K562 (cell line): Measurements from ENCODE around the gene MACROD2. TPM values are rescaled to one million over a fixed set of nuclear protein-coding genes. Genes with fewer than 3 reads are reported as not detected.

ENCODE experiments used
- ATAC-seq: fragments of 200-7000 bp; cut with Tn5 transposase; 3 replicates; pipeline ENCODE4 v1.9.1; 2020; ENCODE audit warnings: moderate library complexity
- BruUV-seq: library from RNA; stranded (reverse); fragments of 400-500 nt; replicated peaks from 2 replicates; lab custom pipeline; 2021; lab: Mats Ljungman, UMichigan
- CTCF ChIA-PET: fragments of 300-600 bp; formaldehyde crosslinking; extraction: SDS; loops from one replicate; lab custom pipeline; 2021; ENCODE audit warnings: low intra/inter-chr PET ratio; lab: Yijun Ruan, JAX
- POLR2A ChIA-PET: fragments of 300-600, 350-650 bp; sonication (Branson Sonifier 250); formaldehyde crosslinking; extraction: SDS; loops from one replicate; lab custom pipeline; 2021; ENCODE audit warnings: antibody characterized with exemption, inconsistent platforms; lab: Yijun Ruan, JAX
- DNase-seq, 4 experiments: peaks; one replicate each; pipeline versions ENCODE4 v3.0.0 to v3.0.0-alpha.2; 2011 to 2018; ENCODE audit warnings: low spot score in 3 of 4, mixed read lengths in 3 of 4; ENCODE audit errors: extremely low read depth in 1 of 4
- FAIRE-seq: peaks from 2 replicates; lab custom pipeline; 2011; peaks lifted over from hg19 to GRCh38; lab: Jason Lieb, UNC
- H2AFZ ChIP-seq: 2 replicates; pipeline ENCODE4 v1.6.0; 2011; ENCODE audit warnings: low read depth, low read length, control low read depth, inconsistent platforms
- H3K27ac ChIP-seq: fragments of 200-600 bp; 3 replicates; pipeline ENCODE4 v1.8.0; 2011; ENCODE audit warnings: low read depth, mild to moderate bottlenecking, control low read depth, inconsistent platforms, low read length, moderate library complexity, mixed read lengths; ENCODE audit errors: extremely low read depth
- H3K27me3 ChIP-seq, 2 experiments: fragments of 300-600 bp in 1 of 2; 2 replicates in 1 of 2; 3 replicates in 1 of 2; pipeline versions ENCODE4 v1.6.0 to v1.8.0; 2011; ENCODE audit warnings: inconsistent platforms in 2 of 2, low read length in 2 of 2, mild to moderate bottlenecking in 1 of 2, mixed read lengths in 1 of 2, moderate library complexity in 1 of 2; ENCODE audit not compliant: control insufficient read depth in 2 of 2, insufficient read depth in 2 of 2
- H3K36me3 ChIP-seq: fragments of 300-600 bp; 3 replicates; pipeline ENCODE4 v1.8.0; 2011; ENCODE audit warnings: mild to moderate bottlenecking, low read length, inconsistent platforms; ENCODE audit not compliant: control insufficient read depth, insufficient read depth
- H3K4me1 ChIP-seq, 2 experiments: fragments of 200-600 bp in 1 of 2; replicated peaks in 1 of 2; 2 replicates in 1 of 2; 3 replicates in 1 of 2; pipeline versions ENCODE4 v1.5.1 to v1.8.0; 2011; ENCODE audit warnings: inconsistent platforms in 2 of 2, low read length in 2 of 2, mild to moderate bottlenecking in 1 of 2, mixed read lengths in 1 of 2, moderate library complexity in 1 of 2; ENCODE audit not compliant: control insufficient read depth in 2 of 2, insufficient read depth in 2 of 2
- H3K4me2 ChIP-seq: 2 replicates; pipeline ENCODE4 v1.6.1; 2011; ENCODE audit warnings: low read length, control low read depth, inconsistent platforms, mixed read lengths; ENCODE audit not compliant: insufficient read depth
- H3K4me3 ChIP-seq: fragments of 200-600 bp; sonication (generic), shearing (Covaris generic); 2 replicates; pipeline ENCODE4 v1.5.1; 2016; ENCODE audit warnings: control low read depth, inconsistent platforms
- H3K79me2 ChIP-seq: fragments of 200-600 bp; 3 replicates; pipeline ENCODE4 v1.8.0; 2011; ENCODE audit warnings: low read length, inconsistent platforms; ENCODE audit not compliant: control insufficient read depth, insufficient read depth
- H3K9ac ChIP-seq, 2 experiments: 2 replicates each; pipeline versions ENCODE4 v1.6.0 to v1.6.1; 2011; ENCODE audit warnings: low read depth in 2 of 2, low read length in 2 of 2, control low read depth in 1 of 2, inconsistent platforms in 1 of 2, mild to moderate bottlenecking in 1 of 2, mixed read lengths in 1 of 2; ENCODE audit not compliant: insufficient read depth in 1 of 2
- H3K9me1 ChIP-seq: one replicate; pipeline ENCODE4 v1.6.0; 2011; ENCODE audit warnings: inconsistent platforms, mild to moderate bottlenecking, low read length, moderate library complexity; ENCODE audit not compliant: control insufficient read depth, insufficient read depth
- H3K9me3 ChIP-seq: replicated peaks from 2 replicates; pipeline ENCODE4 v1.5.1; 2011; ENCODE audit warnings: low read depth, low read length, inconsistent platforms; ENCODE audit not compliant: control insufficient read depth, insufficient read depth
- H4K20me1 ChIP-seq: replicated peaks from 2 replicates; pipeline ENCODE4 v1.6.1; 2011; ENCODE audit warnings: low read length, inconsistent platforms, mixed read lengths; ENCODE audit not compliant: control insufficient read depth, insufficient read depth
- CHD2 ChIP-seq: IDR thresholded peaks from 2 replicates; pipeline ENCODE4 v1.6.1; 2011; ENCODE audit warnings: low read depth, low read length
- CHD7 ChIP-seq: fragments of 200-600 bp; sonication (generic); IDR thresholded peaks from one replicate; pipeline ENCODE4 v1.6.1; 2012; ENCODE audit warnings: mild to moderate bottlenecking, low read depth, low read length, inconsistent platforms
- ERF ChIP-seq: fragments of 450-650 bp; formaldehyde crosslinking; IDR thresholded peaks from 2 replicates; pipeline ENCODE4 v1.4.0; 2020; ENCODE audit warnings: mild to moderate bottlenecking, mixed read lengths
- ZNF77 ChIP-seq: fragments of 250-450 bp; sonication (Bioruptor Pico); IDR thresholded peaks from 2 replicates; pipeline ENCODE4 v1.5.0; 2020
- WGBS: fragments of 100-300 bp; shearing (Covaris generic); methylation state at CpG from one replicate; pipeline ENCODE4 v1.1.6; 2016; ENCODE audit warnings: low coverage, mixed read lengths; ENCODE audit not compliant: insufficient coverage; ENCODE audit errors: missing lambda C conversion rate; 5-methylcytosine and 5-hydroxymethylcytosine counted together
- in situ Hi-C: fragments of 300-500 bp; cut with MboI; formaldehyde crosslinking; loops from 4 replicates; pipeline ENCODE4 v1.15.0; 2018; ENCODE audit warnings: inconsistent platforms, mixed read lengths
- intact Hi-C: fragments of 100-400 bp; cut with micrococcal nuclease; formaldehyde crosslinking; loops from 2 replicates; pipeline ENCODE4 v1.14.2; 2022
- polyA plus RNA-seq, 8 experiments: library from polyadenylated mRNA; depleted of rRNA in 4 of 8; stranded (reverse) in 5 of 8; unstranded in 3 of 8; fragments of >200 nt; fragmentation: Nextera tagmentation in 2 of 8; fragmentation: Illumina TruSeq in 1 of 8; extraction: Ambion mirVana in 2 of 8; extraction: Trizol in 1 of 8; gene quantifications; 2 replicates each; pipeline versions ENCODE4 v1.2.1 to v1.2.3, GENCODE V29; 2011 to 2014; ENCODE audit warnings: inconsistent platforms in 1 of 8, missing spikeins in 1 of 8
- total RNA-seq, 7 experiments: library from RNA; depleted of rRNA in 6 of 7; stranded (reverse); fragments of >200 nt in 6 of 7; fragmentation: Illumina TruSeq in 2 of 7; extraction: Trizol in 2 of 7; gene quantifications; 2 replicates each; pipeline versions ENCODE4 v1.2.1 to v1.2.3, GENCODE V29; 2011 to 2021; ENCODE audit warnings: low replicate concordance in 1 of 7

The MACROD2 gene
- total and polyA plus RNA-seq, 9 of the 15 experiments (the other 6 are each of a cell fraction or from before 2014, with no cell fraction given): not detected

GRCh38 chr20:15487682-15488081 lies 1492.4 kb downstream of the MACROD2 start:
- no peaks in the 10 kb centered on the region for H3K27me3 ChIP-seq
- in situ Hi-C loops: no loop called here
- no peaks in the 10 kb centered on the region for H3K79me2 ChIP-seq
- BruUV-seq: no TSS peak
- H3K4me3 ChIP-seq: no peak overlapping the region
- TF ChIP-seq ERF (CRISPR knock-in tag): no peak
- no peak for TF ChIP-seq CHD7
- TF ChIP-seq ZNF77: no peak
- no peak for TF ChIP-seq CHD2
- no peak overlapping the region for H3K27ac ChIP-seq
- ATAC-seq (no peak), DNase-seq (no peak), FAIRE-seq (no peak)
- no peaks in the 10 kb centered on the region for H3K4me1 ChIP-seq
- no peak overlapping the region for H3K9ac ChIP-seq
- H3K9me3 ChIP-seq: no peaks in the 10 kb centered on the region
- no peaks in the 10 kb centered on the region for H4K20me1 ChIP-seq
- ChIA-PET CTCF (no interaction called here), POLR2A (no interaction called here)
- no peak overlapping the region for H3K4me2 ChIP-seq
- H3K9me1 ChIP-seq: no peaks in the 10 kb centered on the region
- H3K36me3 ChIP-seq: no peaks in the 10 kb centered on the region
- intact Hi-C loops: no loop called here
- H2AFZ ChIP-seq: no peak overlapping the region
- WGBS: 5% methylated on average over 2 of the region's 2 CpGs
